Natural killer cell (primary cell): Measurements from ENCODE around the gene AMBN. TPM values are rescaled to one million over a fixed set of nuclear protein-coding genes. Genes with fewer than 3 reads are reported as not detected.

Experiments used
- ATAC-seq, 3 donors: fragments of 150-1000 bp in 2 of 3; fragments of 200-7000 bp in 1 of 3; cut with Tn5 transposase; 1 replicate in 1 of 3; 2 replicates in 2 of 3; pipeline ENCODE4 v1.10.0; 2021; ENCODE audit warnings: mild to moderate bottlenecking in 2 of 3, moderate library complexity in 2 of 3
- DNase-seq, 2 donors: peaks; one replicate each; pipeline versions ENCODE4 v3.0.0 to v3.0.0-alpha.2; 2013 to 2021; ENCODE audit warnings: mixed read lengths in 1 of 2
- H3K27ac ChIP-seq: one replicate; pipeline ENCODE4 v1.5.1; 2013; ENCODE audit warnings: mild to moderate bottlenecking, low read length
- H3K27me3 ChIP-seq: one replicate; pipeline ENCODE4 v1.6.1; 2013; ENCODE audit warnings: low read length; ENCODE audit not compliant: control insufficient read depth, insufficient read depth
- H3K36me3 ChIP-seq: one replicate; pipeline ENCODE4 v1.6.1; 2013; ENCODE audit warnings: low read length; ENCODE audit not compliant: control insufficient read depth, insufficient read depth
- H3K4me1 ChIP-seq: one replicate; pipeline ENCODE4 v1.6.1; 2013; ENCODE audit warnings: low read length; ENCODE audit not compliant: control insufficient read depth, insufficient read depth
- H3K4me3 ChIP-seq: one replicate; pipeline ENCODE4 v1.5.1; 2013; ENCODE audit warnings: low read length
- H3K9me3 ChIP-seq: one replicate; pipeline ENCODE4 v1.6.1; 2013; ENCODE audit warnings: low read length; ENCODE audit not compliant: control insufficient read depth, insufficient read depth
- H3K27ac Mint-ChIP-seq, 2 donors: one replicate each; pipeline ENCODE4 v1.8.0; 2022; ENCODE audit warnings: mild to moderate bottlenecking in 2 of 2, mixed read lengths in 2 of 2, moderate library complexity in 1 of 2
- H3K27me3 Mint-ChIP-seq, 2 donors: one replicate each; pipeline ENCODE4 v1.8.0; 2022; ENCODE audit warnings: low read depth in 2 of 2, mixed read lengths in 2 of 2
- H3K36me3 Mint-ChIP-seq: one replicate; pipeline ENCODE4 v1.8.0; 2022; ENCODE audit warnings: mixed read lengths
- H3K4me1 Mint-ChIP-seq, 2 donors: one replicate each; pipeline ENCODE4 v1.8.0; 2022; ENCODE audit warnings: mixed read lengths in 2 of 2
- H3K4me3 Mint-ChIP-seq: one replicate; pipeline ENCODE4 v1.8.0; 2022; ENCODE audit warnings: mild to moderate bottlenecking, moderate library complexity, mixed read lengths
- H3K9me3 Mint-ChIP-seq, 2 donors: one replicate each; pipeline ENCODE4 v1.8.0; 2022; ENCODE audit warnings: mixed read lengths in 2 of 2
- CTCF ChIP-seq: fragments of 200-600 bp; IDR thresholded peaks from one replicate; pipeline ENCODE4 v1.8.0; 2022; ENCODE audit warnings: antibody characterized with exemption
- WGBS: methylation state at CpG from one replicate; pipeline ENCODE4 v1.1.7; 2013; ENCODE audit warnings: missing lambda C conversion rate; ENCODE audit not compliant: insufficient coverage; 5-methylcytosine and 5-hydroxymethylcytosine counted together
- intact Hi-C: fragments of 100-400 bp; cut with micrococcal nuclease; formaldehyde crosslinking; loops from one replicate; pipeline ENCODE4 v1.14.2; 2022
- total RNA-seq, 4 donors: library from RNA; stranded (reverse); fragments of 120-200 nt in 1 of 4; gene quantifications; one replicate each; pipeline versions ENCODE4 v1.2.3 to v1.2.4, GENCODE V29; 2013 to 2022

Gene AMBN
- total RNA-seq, 3 donors from 2014 or later (not counting 1 experiment from before 2014, with no cell fraction given): not detected

GRCh38 chr4:70623323-70623722 is 31.3 kb downstream of the AMBN start:
- no peak for DNase-seq
- intact Hi-C loops: no loop called here
- Histone ChIP-seq H3K4me3 (no peak overlapping the region), H3K4me1 (no peaks in the 10 kb centered on the region), H3K27me3 (no peaks in the 10 kb centered on the region), H3K36me3 (no peaks in the 10 kb centered on the region), H3K27ac (no peak overlapping the region), H3K9me3 (no peaks in the 10 kb centered on the region)
- WGBS: 67% methylated on average over 1 of the region's 3 CpGs
- Mint-ChIP-seq H3K27me3 (no peaks in the 10 kb centered on the region), H3K9me3 (no peaks in the 10 kb centered on the region), H3K36me3 (no peaks in the 10 kb centered on the region), H3K4me3 (no peak overlapping the region), H3K4me1 (no peaks in the 10 kb centered on the region), H3K27ac (no peak overlapping the region)
- no peak for TF ChIP-seq CTCF
- ATAC-seq: peak in 1 of 3 donors; percentile 37

GRCh38 chr4:70624226-70624793 is 32.3 kb downstream of the AMBN start:
- intact Hi-C loops: no loop called here
- no peaks in the 10 kb centered on the region for H3K27me3 ChIP-seq
- WGBS: no CpG with 5 or more reads among the region's 1 CpG
- no peaks in the 10 kb centered on the region for H3K9me3 ChIP-seq
- DNase-seq (no peak), ATAC-seq (peak; percentile 35 to 41 (median 39))
- H3K36me3 ChIP-seq: no peaks in the 10 kb centered on the region
- H3K4me1 ChIP-seq: no peaks in the 10 kb centered on the region
- Mint-ChIP-seq H3K9me3 (no peaks in the 10 kb centered on the region), H3K27me3 (no peaks in the 10 kb centered on the region), H3K4me3 (no peak overlapping the region), H3K27ac (no peak overlapping the region), H3K4me1 (no peaks in the 10 kb centered on the region), H3K36me3 (no peaks in the 10 kb centered on the region)
- no peak for TF ChIP-seq CTCF
- H3K27ac ChIP-seq: no peak overlapping the region
- no peak overlapping the region for H3K4me3 ChIP-seq

GRCh38 chr4:70627620-70628019 is 35.6 kb downstream of the AMBN start:
- ATAC-seq (no peak), DNase-seq (no peak)
- H3K27me3 Mint-ChIP-seq: peaks cover 0 to 2% of the 10 kb centered on the region in 2 donors
- no peak overlapping the region for H3K27ac Mint-ChIP-seq
- H3K4me1 Mint-ChIP-seq: no peaks in the 10 kb centered on the region
- Histone ChIP-seq H3K9me3 (no peaks in the 10 kb centered on the region), H3K4me1 (no peaks in the 10 kb centered on the region), H3K27me3 (no peaks in the 10 kb centered on the region), H3K4me3 (no peak overlapping the region), H3K36me3 (no peaks in the 10 kb centered on the region), H3K27ac (no peak overlapping the region)
- no peak overlapping the region for H3K4me3 Mint-ChIP-seq
- TF ChIP-seq CTCF: no peak
- H3K9me3 Mint-ChIP-seq: no peaks in the 10 kb centered on the region
- no peaks in the 10 kb centered on the region for H3K36me3 Mint-ChIP-seq
- intact Hi-C loops: no loop called here
- 88% methylated on average over 1 of the region's 1 CpG for WGBS

GRCh38 chr4:70628444-70628843 is 36.4 kb downstream of the AMBN start, which contains the start of gene ENAM:
ENAM (plus strand) TSS chr4:70628744; CDS start chr4:70629501, 757 bp downstream.
- Mint-ChIP-seq H3K27ac (no peak within 1 kb of the TSS), H3K4me3 (no peak within 1 kb of the TSS), H3K9me3 (no peaks in the 10 kb centered on the region), H3K27me3 (peaks cover 0 to 2% of the 10 kb centered on the region in 2 donors), H3K4me1 (no peaks in the 10 kb centered on the region), H3K36me3 (no peaks in the 10 kb centered on the region)
- no peaks in the 10 kb centered on the region for H3K4me1 ChIP-seq
- H3K27ac ChIP-seq: no peak within 1 kb of the TSS
- no peaks in the 10 kb centered on the region for H3K27me3 ChIP-seq
- no peak for DNase-seq
- no peaks in the 10 kb centered on the region for H3K36me3 ChIP-seq
- TF ChIP-seq CTCF: no peak
- no peaks in the 10 kb centered on the region for H3K9me3 ChIP-seq
- no peak within 1 kb of the TSS for H3K4me3 ChIP-seq
- intact Hi-C loops: no loop called here
- ATAC-seq: no peak
- 96% methylated on average over 2 of the region's 2 CpGs for WGBS
